GM19023 (cell line): ENCODE data around the gene PRSS53.

Experiments used
- ATAC-seq: cut with Tn5 transposase; IDR thresholded peaks from one replicate; pipeline ENCODE4 v1.9.1; 2021; ENCODE audit warnings: mild to moderate bottlenecking, moderate library complexity; ENCODE audit not compliant: unreplicated experiment

PRSS53 gene

GRCh38 chr16:31080035-31080629 is 8.6 kb downstream of the PRSS53 start:
- ATAC-seq = no peak

GRCh38 chr16:31079342-31079944 is 9.3 kb downstream of the PRSS53 start:
- ATAC-seq = no peak

DNA sequence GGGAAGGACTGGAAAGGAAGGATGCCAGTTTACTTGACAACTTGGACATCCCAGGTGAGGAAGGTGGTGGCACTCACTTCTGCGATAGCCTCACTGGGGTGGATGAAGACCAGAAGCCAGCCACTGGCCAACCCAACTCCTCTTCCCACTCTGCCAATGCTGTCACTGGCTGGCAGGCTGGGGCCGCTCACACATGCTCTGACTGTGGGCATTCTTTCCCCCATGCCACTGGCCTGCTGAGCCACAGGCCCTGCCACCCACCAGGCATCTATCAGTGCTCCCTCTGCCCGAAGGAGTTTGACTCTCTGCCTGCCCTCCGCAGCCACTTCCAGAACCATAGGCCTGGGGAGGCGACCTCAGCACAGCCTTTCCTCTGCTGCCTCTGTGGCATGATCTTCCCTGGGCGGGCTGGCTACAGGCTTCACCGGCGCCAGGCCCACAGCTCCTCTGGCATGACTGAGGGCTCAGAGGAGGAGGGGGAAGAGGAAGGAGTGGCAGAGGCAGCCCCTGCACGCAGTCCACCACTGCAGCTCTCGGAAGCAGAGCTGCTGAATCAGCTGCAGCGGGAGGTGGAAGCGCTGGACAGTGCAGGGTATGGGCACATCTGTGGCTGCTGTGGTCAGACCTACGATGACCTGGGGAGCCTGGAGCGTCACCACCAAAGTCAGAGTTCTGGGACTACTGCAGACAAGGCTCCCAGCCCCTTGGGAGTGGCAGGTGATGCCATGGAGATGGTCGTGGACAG is 10.0 kb downstream of the PRSS53 start:
- ATAC-seq = no peak

GRCh38 chr16:31077592-31078396 is 10.9 kb downstream of the PRSS53 start:
- no peak for ATAC-seq

- no peak for ATAC-seq
Measured at GRCh38 chr16:31077024-31077423, 11.7 kb downstream of the PRSS53 start.

GRCh38 chr16:31076319-31076718 is 12.4 kb downstream of the PRSS53 start:
- ATAC-seq = no peak

DNA sequence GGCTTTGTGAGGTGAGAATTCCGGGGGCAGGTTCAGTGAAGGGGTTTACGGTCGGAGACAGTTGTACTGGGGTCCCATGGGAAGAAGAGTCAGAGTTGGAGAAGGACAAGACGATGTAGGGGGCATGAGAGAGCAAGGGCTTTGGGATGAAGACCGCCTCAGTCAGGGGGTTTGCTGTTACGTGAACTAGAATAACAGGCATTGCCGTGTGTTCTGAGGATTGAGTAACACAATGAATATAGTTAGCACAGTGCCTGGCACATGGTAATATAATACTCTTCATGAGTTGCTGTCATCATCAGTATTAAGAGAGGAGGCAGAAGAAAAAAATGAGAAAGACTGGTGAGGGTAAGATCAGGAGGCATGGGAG is 13.9 kb downstream of the PRSS53 start:
- no peak for ATAC-seq

GRCh38 chr16:31073970-31074813 is 14.6 kb downstream of the PRSS53 start, which contains the start of the genes ZNF646 and ZNF668:
Gene ZNF646 (plus strand): TSS chr16:31074422. CDS start chr16:31076325, 1,903 bp downstream.
Gene ZNF668 (minus strand): TSS chr16:31074240. CDS start chr16:31064459, 9,781 bp downstream.
- peak; percentile 76 for ATAC-seq

DNA sequence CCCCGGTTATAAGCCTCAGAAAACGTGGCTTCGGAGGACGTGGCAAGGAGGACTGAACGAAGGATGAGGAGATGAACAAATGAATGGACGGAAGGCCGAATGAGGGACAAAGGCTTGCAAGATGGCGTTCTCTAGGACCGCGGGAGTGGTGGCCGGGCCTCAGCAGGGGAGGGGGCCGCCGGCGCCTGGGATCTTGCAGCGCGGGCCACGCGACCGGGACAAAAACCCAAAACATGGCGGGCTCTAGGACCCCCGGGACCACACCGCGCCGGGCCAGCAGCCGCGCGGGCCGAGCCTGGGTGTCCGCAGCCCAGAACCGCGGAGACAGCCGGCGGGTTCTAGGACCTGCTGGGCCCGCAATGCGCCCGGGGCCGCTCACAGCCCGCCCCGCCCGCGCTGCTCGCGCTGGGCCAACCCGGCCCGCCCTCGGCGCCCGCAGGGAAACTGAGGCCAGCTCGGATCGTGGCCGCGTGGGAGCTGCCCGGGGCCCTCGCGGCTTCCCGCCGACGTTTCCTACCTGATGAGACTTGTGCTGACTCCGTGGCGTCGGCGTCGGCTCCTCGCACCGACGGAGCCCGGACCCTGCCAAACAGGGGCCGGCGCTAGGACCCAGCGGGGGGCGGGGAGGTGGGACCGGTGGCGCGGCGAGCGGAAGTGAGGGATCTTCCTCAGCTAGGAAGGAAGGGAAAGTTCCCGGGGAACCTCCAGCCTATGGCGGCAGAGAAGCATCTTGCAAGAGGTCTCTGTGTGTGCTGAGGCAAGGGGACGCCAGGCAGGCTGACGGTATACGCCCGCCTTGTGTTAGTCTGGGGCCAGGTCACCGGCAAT is 15.4 kb downstream of the PRSS53 start:
- peak; percentile 58 for ATAC-seq

DNA sequence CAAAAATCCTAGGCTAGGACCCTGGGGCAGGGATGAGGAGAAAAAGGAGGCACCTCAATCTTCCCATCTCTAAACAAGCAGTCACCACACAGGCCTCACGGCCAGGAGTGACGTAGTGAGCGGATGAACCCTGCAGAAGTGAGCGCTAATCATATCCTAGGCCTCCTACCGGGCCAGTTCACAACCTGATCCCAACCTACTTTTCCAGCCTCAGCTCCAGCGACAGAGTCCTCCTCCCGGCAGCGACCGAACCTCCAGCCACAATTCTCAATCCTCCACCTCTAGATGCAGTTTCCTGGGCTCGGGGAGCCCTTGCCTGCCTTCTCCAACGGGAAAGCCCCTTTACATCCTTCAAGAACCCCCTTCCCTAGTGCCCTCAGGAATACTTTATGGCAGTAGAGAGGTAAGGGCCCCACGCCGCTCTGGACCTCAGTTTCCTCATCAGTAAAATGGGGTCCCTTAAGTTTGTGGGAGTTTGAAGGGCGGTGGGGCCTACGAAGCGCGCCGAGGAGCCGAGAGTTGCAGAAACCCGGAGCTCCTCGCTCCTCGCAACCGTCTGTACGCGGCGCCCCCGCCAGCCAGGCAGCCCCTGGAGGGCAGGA is 16.1 kb downstream of the PRSS53 start:
- ATAC-seq = no peak

- ATAC-seq = no peak
Measured at GRCh38 chr16:31071861-31072260, 16.9 kb downstream of the PRSS53 start.

GRCh38 chr16:31067342-31067741 is 21.4 kb downstream of the PRSS53 start:
- no peak for ATAC-seq

GRCh38 chr16:31064882-31065461 is 23.8 kb downstream of the PRSS53 start:
- ATAC-seq = no peak

- ATAC-seq = no peak
Measured at GRCh38 chr16:31063843-31064611, 24.7 kb downstream of the PRSS53 start.

GRCh38 chr16:31063495-31063842 is 25.3 kb downstream of the PRSS53 start:
- ATAC-seq = no peak

- no peak for ATAC-seq
Measured at GRCh38 chr16:31061813-31062440, 26.8 kb downstream of the PRSS53 start.

DNA sequence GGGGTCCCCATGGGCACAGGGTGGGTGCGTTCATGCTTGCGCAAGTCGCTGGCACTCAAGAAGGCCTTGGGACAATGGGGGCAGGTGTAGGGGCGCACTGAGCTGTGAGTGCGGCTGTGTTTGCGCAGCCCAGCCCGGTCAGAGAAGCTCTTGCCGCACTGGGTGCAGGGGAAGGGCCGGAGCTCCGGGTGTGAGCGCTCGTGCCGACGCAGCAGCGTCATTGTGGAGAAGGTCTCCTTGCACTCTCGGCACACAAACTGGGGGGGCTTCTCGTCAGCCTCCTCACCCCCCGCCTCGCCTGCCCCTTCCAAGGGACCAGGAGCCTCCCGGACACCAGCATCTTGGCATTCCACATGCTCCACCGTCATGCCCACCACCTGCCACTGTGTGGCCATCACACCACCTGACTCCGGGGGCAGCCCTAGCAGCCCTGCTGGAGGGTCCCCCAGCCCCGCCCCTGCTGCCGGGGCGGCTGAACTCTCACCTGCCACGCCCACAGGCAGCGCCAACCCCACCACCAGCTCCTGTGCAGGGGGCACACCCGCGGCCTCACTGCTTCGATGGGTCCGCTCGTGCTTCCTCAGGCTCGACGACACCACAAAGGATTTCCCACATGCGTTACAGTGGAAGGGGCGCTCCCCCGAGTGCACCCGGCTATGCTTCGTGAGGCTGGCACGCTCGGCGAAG is 27.5 kb downstream of the PRSS53 start:
- no peak for ATAC-seq
